Pancreas (tissue), 10 donors: Measurements from ENCODE around the gene SIX1. TPM values are rescaled to one million over a fixed set of nuclear protein-coding genes. Genes with fewer than 3 reads are reported as not detected.

Experiments used
- ATAC-seq, 4 donors: fragments of 200-7000 bp; cut with Tn5 transposase; one replicate each; pipeline versions ENCODE4 v1.8.0 to v1.9.1; 2020; ENCODE audit warnings: mild to moderate bottlenecking in 4 of 4, moderate library complexity in 4 of 4
- DNase-seq, 6 donors: peaks; one replicate each; pipeline ENCODE4 v3.0.0-alpha.2; 2020
- FAIRE-seq: peaks from 2 replicates; lab custom pipeline; 2012; peaks lifted over from hg19 to GRCh38; lab: Jason Lieb, UNC
- H3K27ac ChIP-seq, 4 donors: fragments of 200-600 bp; sonication (generic); 1 replicate in 3 of 4; 2 replicates in 1 of 4; pipeline versions ENCODE4 v1.5.0 to v1.8.0; 2020
- H3K27me3 ChIP-seq, 4 donors: fragments of 200-600 bp; one replicate each; pipeline ENCODE4 v1.8.0; 2021
- H3K36me3 ChIP-seq, 3 donors: fragments of 200-600 bp; sonication (generic) in 1 of 3; one replicate each; pipeline versions ENCODE4 v1.5.0 to v1.8.0; 2020 to 2021
- H3K4me1 ChIP-seq, 3 donors: fragments of 200-600 bp; one replicate each; pipeline ENCODE4 v1.8.0; 2021
- H3K4me3 ChIP-seq, 4 donors: fragments of 200-600 bp; sonication (generic) in 2 of 4; one replicate each; pipeline versions ENCODE4 v1.5.0 to v1.8.0; 2020 to 2021
- H3K9me3 ChIP-seq, 4 donors: fragments of 200-600 bp; one replicate each; pipeline ENCODE4 v1.8.0; 2021
- CTCF ChIP-seq, 4 donors: fragments of 200-600 bp; sonication (generic) in 3 of 4; IDR thresholded peaks; one replicate each; pipeline versions ENCODE4 v1.5.0 to v1.8.0; 2021; ENCODE audit warnings: antibody characterized with exemption in 4 of 4
- WGBS, 2 donors: extraction: QIAGEN DNeasy Blood & Tissue Kit; methylation state at CpG; one replicate each; pipeline ENCODE4 v1.1.7; 2013; 5-methylcytosine and 5-hydroxymethylcytosine counted together
- intact Hi-C, 3 donors: fragments of 100-400 bp; cut with DNase I; formaldehyde crosslinking; loops; one replicate each; pipeline versions ENCODE4 v1.11.1 to v1.14.2; 2022
- polyA plus RNA-seq, 2 donors: library from polyadenylated mRNA; stranded (reverse); fragments of 200-250 nt; gene quantifications; one replicate each; pipeline ENCODE4 v1.2.3, GENCODE V29; 2013
- total RNA-seq, 6 donors: library from RNA; stranded (reverse); fragmentation: NEBNext Ultra II Directional in 4 of 6; extraction: Animal tissue kit (Norgen Biotek cat#: 25700) in 4 of 6; gene quantifications; one replicate each; pipeline versions ENCODE4 v1.2.1 to v1.2.4, GENCODE V29; 2021 to 2023
- donor health status: healthy with polysubstance abuse.
- donor health status: DM: no; HTN: no; CAD: no; lungs with moderate emphysema.
- donor health status: DM: no; HTN: no; CAD: no.
- donor health status: control.
- donor health status: control.
- donor health status: Bipolar disorder and iron deficiency.
- donor health status: DM: yes; HTN: yes; CAD: no.
- donor health status: DM: no; HTN: no; CAD: no.
- donor health status: DM: no; HTN: no; CAD: no.
- donor health status: DM: yes; HTN: yes; CAD: no.

The SIX1 gene
- total and polyA plus RNA-seq, 8 donors, result 0.06 to 0.09 (median 0.07) TPM; not detected in 4

GRCh38 chr14:60649875-60650372 is 647 bp upstream of the SIX1 start:
- intact Hi-C loops, result no loop called here
- peaks cover 4 to 24% (median 11%) of the 10 kb centered on the region in 3 donors for H3K4me1 ChIP-seq
- WGBS, 2 donors, result 5 to 6% methylated on average over 15 of the region's 15 CpGs
- ATAC-seq (no peak), DNase-seq (no peak), FAIRE-seq (no peak)
- peak overlapping the region in 3 of 4 donors; percentile 12 to 46 (median 37) for H3K4me3 ChIP-seq
- no peaks in the 10 kb centered on the region for H3K9me3 ChIP-seq
- H3K36me3 ChIP-seq, result no peaks in the 10 kb centered on the region
- H3K27me3 ChIP-seq, result peaks cover 16 to 85% (median 39%) of the 10 kb centered on the region in 4 donors
- H3K27ac ChIP-seq, result no peak overlapping the region
- no peak for TF ChIP-seq CTCF (IDR thresholded peaks at IDR 0.05)

GRCh38 chr14:60648249-60648933 is 886 bp downstream of the SIX1 start:
- FAIRE-seq (no peak), ATAC-seq (peak in 3 of 4 donors; percentile 15 to 27 (median 18)), DNase-seq (peak in 1 of 6 donors; percentile 73)
- intact Hi-C loops, result no loop called here
- Histone ChIP-seq H3K4me1 (peaks cover 4 to 24% (median 11%) of the 10 kb centered on the region in 3 donors), H3K9me3 (no peaks in the 10 kb centered on the region), H3K27me3 (peaks cover 18 to 91% (median 41%) of the 10 kb centered on the region in 4 donors), H3K36me3 (no peaks in the 10 kb centered on the region), H3K27ac (no peak overlapping the region), H3K4me3 (peak overlapping the region; percentile 12 to 46 (median 30))
- no peak for TF ChIP-seq CTCF (IDR thresholded peaks at IDR 0.05)
- 5 to 7% methylated on average over 59 to 61 of the region's 61 CpGs for WGBS, 2 donors

GRCh38 chr14:60647837-60648248 is 1.4 kb downstream of the SIX1 start:
- intact Hi-C loops, result no loop called here
- Histone ChIP-seq H3K27ac (no peak overlapping the region), H3K9me3 (no peaks in the 10 kb centered on the region), H3K27me3 (peaks cover 18 to 91% (median 39%) of the 10 kb centered on the region in 4 donors), H3K36me3 (no peaks in the 10 kb centered on the region), H3K4me1 (peaks cover 4 to 22% (median 11%) of the 10 kb centered on the region in 3 donors), H3K4me3 (peak overlapping the region in 1 of 4 donors; percentile 46)
- DNase-seq (no peak), FAIRE-seq (no peak), ATAC-seq (no peak)
- no peak for TF ChIP-seq CTCF (IDR thresholded peaks at IDR 0.05)
- 18% methylated on average over 21 of the region's 21 CpGs for WGBS, 2 donors

- WGBS, 2 donors, result 8 to 10% methylated on average over 43 of the region's 43 CpGs
- intact Hi-C loops, result no loop called here
- no peaks in the 10 kb centered on the region for H3K9me3 ChIP-seq
Measured at GRCh38 chr14:60647081-60647836, 2.0 kb downstream of the SIX1 start.

More at GRCh38 chr14:60647081-60647836, 2.0 kb downstream of the SIX1 start:
- Histone ChIP-seq H3K36me3 (no peaks in the 10 kb centered on the region), H3K4me3 (peak overlapping the region in 1 of 4 donors; percentile 46), H3K4me1 (peaks cover 4 to 21% (median 11%) of the 10 kb centered on the region in 3 donors), H3K27ac (no peak overlapping the region), H3K27me3 (peaks cover 22 to 91% (median 43%) of the 10 kb centered on the region in 4 donors)
- ATAC-seq, result no peak
- TF ChIP-seq CTCF (IDR thresholded peaks at IDR 0.05), result no peak
- no peak for DNase-seq
- FAIRE-seq, result no peak
